PFSK-1 (cell line): ENCODE results near the gene ACAT2.

Experiments used
- FOXP2 ChIP-seq: optimal IDR thresholded peaks from 2 replicates; pipeline ENCODE3; 2011; ENCODE audit warnings: borderline replicate concordance, control low read depth, inconsistent platforms; ENCODE audit not compliant: insufficient read depth; ENCODE audit errors: extremely low read length, extremely low read depth
- POLR2AphosphoS5 ChIP-seq: IDR thresholded peaks from 2 replicates; pipeline ENCODE4 v1.6.1; 2012; ENCODE audit warnings: low read depth, mild to moderate bottlenecking, control low read depth, low read length, moderate library complexity
- REST ChIP-seq, 2 experiments: IDR thresholded peaks; 2 replicates each; pipeline versions ENCODE4 v1.6.1 to v1.8.0; 2011 to 2012; ENCODE audit warnings: low read depth in 2 of 2, low read length in 2 of 2, control low read depth in 1 of 2, inconsistent platforms in 1 of 2, mild to moderate bottlenecking in 1 of 2, moderate library complexity in 1 of 2; ENCODE audit not compliant: insufficient read depth in 1 of 2
- SIN3A ChIP-seq: IDR thresholded peaks from 2 replicates; pipeline ENCODE4 v1.6.1; 2012; ENCODE audit warnings: mild to moderate bottlenecking, low read length, moderate library complexity, borderline replicate concordance; ENCODE audit not compliant: insufficient read depth
- TAF1 ChIP-seq: IDR thresholded peaks from 2 replicates; pipeline ENCODE4 v1.6.1; 2012; ENCODE audit warnings: low read length, control low read depth, borderline replicate concordance; ENCODE audit not compliant: insufficient read depth

Gene ACAT2

GRCh38 chr6:159716247-159717096, 45.4 kb upstream of the ACAT2 start:
- TF ChIP-seq FOXP2 (no peak), TAF1 (no peak), SIN3A (no peak), POLR2AphosphoS5 (no peak), REST (IDR thresholded peaks at IDR 0.05; ENCODE audit: insufficient read depth in 1 of 2, low read depth in 2 of 2, low read length in 2 of 2) (no peak)

GRCh38 chr6:159718634-159719033, 43.2 kb upstream of the ACAT2 start:
- TF ChIP-seq FOXP2 (no peak), SIN3A (no peak), TAF1 (no peak), POLR2AphosphoS5 (no peak), REST (IDR thresholded peaks at IDR 0.05; ENCODE audit: insufficient read depth in 1 of 2, low read depth in 2 of 2, low read length in 2 of 2) (no peak)

- TF ChIP-seq POLR2AphosphoS5: no peak
- no peak for TF ChIP-seq REST (IDR thresholded peaks at IDR 0.05; ENCODE audit: insufficient read depth in 1 of 2, low read depth in 2 of 2, low read length in 2 of 2)
- no peak for TF ChIP-seq TAF1
- TF ChIP-seq FOXP2: no peak
- no peak for TF ChIP-seq SIN3A
Measured at GRCh38 chr6:159719287-159719686, 42.6 kb upstream of the ACAT2 start.

- TF ChIP-seq FOXP2 (no peak), REST (IDR thresholded peaks at IDR 0.05; ENCODE audit: insufficient read depth in 1 of 2, low read depth in 2 of 2, low read length in 2 of 2) (no peak), TAF1 (no peak), POLR2AphosphoS5 (no peak), SIN3A (no peak)
Measured at GRCh38 chr6:159720708-159721107, 41.1 kb upstream of the ACAT2 start.
